ENCODE results near the gene ATG7. TPM values are rescaled to one million over a fixed set of nuclear protein-coding genes. Genes with fewer than 3 reads are reported as not detected.
"Not testable (repeated sequence)": the region's sequence is repeated elsewhere in the genome, so short reads cannot be mapped to it uniquely, and the experiment has no call there.

Gene ATG7
- total RNA-seq, 2 experiments from 2014 or later = 30.5 to 33.6 TPM

- CTCF ChIA-PET = no interaction called here
- no peak for DNase-seq
- H3K27me3 Mint-ChIP-seq = no peaks in the 10 kb centered on the region
- H3K4me1 Mint-ChIP-seq (ENCODE audit: low read depth) = peaks cover 30% of the 10 kb centered on the region
- intact Hi-C loops (cut with micrococcal nuclease) = no loop called here
- peaks cover 7% of the 10 kb centered on the region for H3K36me3 Mint-ChIP-seq
- no peak overlapping the region for H3K27ac Mint-ChIP-seq
- POLR2A ChIA-PET = no interaction called here
- no peak overlapping the region for H3K4me3 Mint-ChIP-seq
- no peaks in the 10 kb centered on the region for H3K9me3 Mint-ChIP-seq
These were observed 121.2 kb downstream of the ATG7 start for GRCh38 chr3:11393401-11393800.

- CTCF ChIA-PET = no interaction called here
- H3K4me3 Mint-ChIP-seq = no peak overlapping the region
- intact Hi-C loops (cut with micrococcal nuclease) = no loop called here
- H3K27me3 Mint-ChIP-seq = no peaks in the 10 kb centered on the region
- no peak for DNase-seq
- H3K9me3 Mint-ChIP-seq = no peaks in the 10 kb centered on the region
- H3K4me1 Mint-ChIP-seq (ENCODE audit: low read depth) = peaks cover 30% of the 10 kb centered on the region
- no peak overlapping the region for H3K27ac Mint-ChIP-seq
- POLR2A ChIA-PET = no interaction called here
- peaks cover 7% of the 10 kb centered on the region for H3K36me3 Mint-ChIP-seq
These were observed 122.2 kb downstream of the ATG7 start for GRCh38 chr3:11394392-11394791.

- no peak for DNase-seq
- Mint-ChIP-seq H3K27me3 (no peaks in the 10 kb centered on the region), H3K36me3 (peaks cover 20% of the 10 kb centered on the region), H3K27ac (no peak overlapping the region), H3K4me3 (no peak overlapping the region), H3K4me1 (ENCODE audit: low read depth) (no peaks in the 10 kb centered on the region), H3K9me3 (peaks cover 3% of the 10 kb centered on the region)
- intact Hi-C loops (cut with micrococcal nuclease) = no loop called here
- ChIA-PET CTCF (no interaction called here), POLR2A (no interaction called here)
These were observed 128.0 kb downstream of the ATG7 start for GRCh38 chr3:11400213-11400612.

- Mint-ChIP-seq H3K4me3 (no peak overlapping the region), H3K9me3 (peaks cover 6% of the 10 kb centered on the region), H3K4me1 (ENCODE audit: low read depth) (no peaks in the 10 kb centered on the region), H3K27me3 (no peaks in the 10 kb centered on the region), H3K27ac (no peak overlapping the region), H3K36me3 (peaks cover 29% of the 10 kb centered on the region)
- ChIA-PET POLR2A (no interaction called here), CTCF (no interaction called here)
- intact Hi-C loops (cut with micrococcal nuclease) = no loop called here
- no peak for DNase-seq
These were observed 129.2 kb downstream of the ATG7 start for GRCh38 chr3:11401434-11401833.

- POLR2A ChIA-PET = no interaction called here
- H3K36me3 Mint-ChIP-seq = peaks cover 60% of the 10 kb centered on the region
- CTCF ChIA-PET = no interaction called here
- DNase-seq = no peak
- no peak overlapping the region for H3K4me3 Mint-ChIP-seq
- H3K27me3 Mint-ChIP-seq = no peaks in the 10 kb centered on the region
- no peak overlapping the region for H3K27ac Mint-ChIP-seq
- H3K4me1 Mint-ChIP-seq (ENCODE audit: low read depth) = no peaks in the 10 kb centered on the region
- intact Hi-C loops (cut with micrococcal nuclease) = no loop called here
- peaks cover 37% of the 10 kb centered on the region for H3K9me3 Mint-ChIP-seq
These were observed 133.1 kb downstream of the ATG7 start for GRCh38 chr3:11405323-11405722.

GRCh38 chr3:11407644-11408043, 135.4 kb downstream of the ATG7 start:
- H3K4me1 Mint-ChIP-seq (ENCODE audit: low read depth) = no peaks in the 10 kb centered on the region
- peaks cover 40% of the 10 kb centered on the region for H3K9me3 Mint-ChIP-seq
- H3K36me3 Mint-ChIP-seq = peaks cover 68% of the 10 kb centered on the region
- POLR2A ChIA-PET = no interaction called here
- H3K27ac Mint-ChIP-seq = no peak overlapping the region
- CTCF ChIA-PET = no interaction called here
- DNase-seq = no peak
- intact Hi-C loops (cut with micrococcal nuclease) = no loop called here
- no peak overlapping the region for H3K4me3 Mint-ChIP-seq
- H3K27me3 Mint-ChIP-seq = no peaks in the 10 kb centered on the region

GRCh38 chr3:11408324-11408859, 136.2 kb downstream of the ATG7 start:
- H3K27me3 Mint-ChIP-seq; CTCF ChIA-PET; H3K4me1 Mint-ChIP-seq (ENCODE audit: low read depth); H3K4me3 Mint-ChIP-seq; H3K27ac Mint-ChIP-seq; intact Hi-C loops (cut with micrococcal nuclease); DNase-seq: not testable (repeated sequence)
- POLR2A ChIA-PET = interaction anchor here (0.6 kb wide), 1 partner anchor 14 kb away, joined by 3 read pairs; no protein-coding TSS in a partner anchor
- Mint-ChIP-seq H3K9me3 (peaks cover 44% of the 10 kb centered on the region), H3K36me3 (peaks cover 64% of the 10 kb centered on the region)

GRCh38 chr3:11410564-11410963, 138.4 kb downstream of the ATG7 start:
- DNase-seq = no peak
- no peaks in the 10 kb centered on the region for H3K27me3 Mint-ChIP-seq
- ChIA-PET POLR2A (no interaction called here), CTCF (no interaction called here)
- H3K27ac Mint-ChIP-seq = no peak overlapping the region
- peaks cover 55% of the 10 kb centered on the region for H3K36me3 Mint-ChIP-seq
- H3K9me3 Mint-ChIP-seq = peaks cover 51% of the 10 kb centered on the region
- peaks cover 4% of the 10 kb centered on the region for H3K4me1 Mint-ChIP-seq (ENCODE audit: low read depth)
- H3K4me3 Mint-ChIP-seq = no peak overlapping the region
- intact Hi-C loops (cut with micrococcal nuclease) = no loop called here

GRCh38 chr3:11411956-11412355, 139.8 kb downstream of the ATG7 start:
- Mint-ChIP-seq H3K36me3 (peaks cover 43% of the 10 kb centered on the region), H3K27ac (no peak overlapping the region), H3K4me3 (no peak overlapping the region), H3K9me3 (peaks cover 42% of the 10 kb centered on the region), H3K4me1 (ENCODE audit: low read depth) (peaks cover 4% of the 10 kb centered on the region), H3K27me3 (no peaks in the 10 kb centered on the region)
- intact Hi-C loops (cut with micrococcal nuclease) = no loop called here
- ChIA-PET CTCF (no interaction called here), POLR2A (no interaction called here)
- no peak for DNase-seq

GRCh38 chr3:11413071-11413470, 140.9 kb downstream of the ATG7 start:
- Mint-ChIP-seq H3K4me1 (ENCODE audit: low read depth) (peaks cover 4% of the 10 kb centered on the region), H3K27me3 (no peaks in the 10 kb centered on the region), H3K27ac (no peak overlapping the region), H3K9me3 (peaks cover 32% of the 10 kb centered on the region), H3K36me3 (peaks cover 32% of the 10 kb centered on the region), H3K4me3 (no peak overlapping the region)
- ChIA-PET POLR2A (no interaction called here), CTCF (no interaction called here)
- no peak for DNase-seq
- intact Hi-C loops (cut with micrococcal nuclease) = no loop called here

GRCh38 chr3:11415099-11415498, 142.9 kb downstream of the ATG7 start:
- intact Hi-C loops (cut with micrococcal nuclease) = no loop called here
- no peak overlapping the region for H3K27ac Mint-ChIP-seq
- no peak overlapping the region for H3K4me3 Mint-ChIP-seq
- H3K4me1 Mint-ChIP-seq (ENCODE audit: low read depth) = peaks cover 4% of the 10 kb centered on the region
- CTCF ChIA-PET = no interaction called here
- no peaks in the 10 kb centered on the region for H3K27me3 Mint-ChIP-seq
- POLR2A ChIA-PET = no interaction called here
- no peak for DNase-seq
- peaks cover 17% of the 10 kb centered on the region for H3K9me3 Mint-ChIP-seq
- H3K36me3 Mint-ChIP-seq = peaks cover 17% of the 10 kb centered on the region

- POLR2A ChIA-PET = no interaction called here
These were observed 147.9 kb downstream of the ATG7 start for GRCh38 chr3:11420066-11420465.

GRCh38 chr3:11422291-11422690, 150.1 kb downstream of the ATG7 start:
- Mint-ChIP-seq H3K36me3 (peaks cover 14% of the 10 kb centered on the region), H3K27me3 (no peaks in the 10 kb centered on the region), H3K4me3 (no peak overlapping the region), H3K9me3 (no peaks in the 10 kb centered on the region), H3K4me1 (ENCODE audit: low read depth) (no peaks in the 10 kb centered on the region), H3K27ac (no peak overlapping the region)
- POLR2A ChIA-PET = interaction anchor here (0.6 kb wide), 1 partner anchor 14 kb away, joined by 3 read pairs; no protein-coding TSS in a partner anchor
- CTCF ChIA-PET = interaction anchor here (0.7 to 1.1 kb wide), 3 partner anchors 32 to 533 kb away, joined by 3 to 6 read pairs (median 4); no protein-coding TSS in a partner anchor
- DNase-seq = no peak
- intact Hi-C loops (cut with micrococcal nuclease) = no loop called here

More at GRCh38 chr3:11420066-11420465, 147.9 kb downstream of the ATG7 start:
- CTCF ChIA-PET = no interaction called here
- Mint-ChIP-seq H3K4me1 (ENCODE audit: low read depth) (no peaks in the 10 kb centered on the region), H3K36me3 (peaks cover 1% of the 10 kb centered on the region), H3K27me3 (no peaks in the 10 kb centered on the region), H3K4me3 (no peak overlapping the region), H3K27ac (no peak overlapping the region), H3K9me3 (peaks cover under 1% of the 10 kb centered on the region)
- no peak for DNase-seq
- intact Hi-C loops (cut with micrococcal nuclease) = no loop called here

All from activated CD4-positive, alpha-beta memory T cell treated with anti-CD3 and anti-CD28 coated beads for 36 hours (primary cell).